Dendritic cell treated with granulocyte-macrophage colony-stimulating factor and Interleukin-4, amounts not matched to agents 40 ng/mL and 50 ng/mL, for 4 days (primary cell): ENCODE measurements around the gene CSNK1E.

Source experiments
- H3K27ac Mint-ChIP-seq: one replicate; pipeline ENCODE4 v1.8.0; 2022; ENCODE audit warnings: mild to moderate bottlenecking, mixed read lengths
- H3K27me3 Mint-ChIP-seq: one replicate; pipeline ENCODE4 v1.8.0; 2022; ENCODE audit warnings: mild to moderate bottlenecking, mixed read lengths
- H3K36me3 Mint-ChIP-seq: one replicate; pipeline ENCODE4 v1.8.0; 2022; ENCODE audit warnings: low read depth, mixed read lengths
- H3K4me1 Mint-ChIP-seq: one replicate; pipeline ENCODE4 v1.8.0; 2022; ENCODE audit warnings: low read depth, mixed read lengths
- H3K4me3 Mint-ChIP-seq: one replicate; pipeline ENCODE4 v1.8.0; 2022; ENCODE audit warnings: mild to moderate bottlenecking, moderate library complexity, mixed read lengths
- H3K9me3 Mint-ChIP-seq: one replicate; pipeline ENCODE4 v1.8.0; 2022; ENCODE audit warnings: mixed read lengths
- intact Hi-C: fragments of 100-400 bp; cut with micrococcal nuclease; formaldehyde crosslinking; loops from one replicate; pipeline ENCODE4 v1.15.0; 2022

Gene CSNK1E

GRCh38 chr22:38308791-38309498 lies 8.3 kb downstream of the CSNK1E start:
- Mint-ChIP-seq H3K9me3 (no peaks in the 10 kb centered on the region), H3K27ac (no peak overlapping the region), H3K36me3 (peaks cover 60% of the 10 kb centered on the region), H3K4me3 (peak overlapping the region; percentile 37), H3K27me3 (peaks cover 11% of the 10 kb centered on the region), H3K4me1 (peaks cover 78% of the 10 kb centered on the region)
- intact Hi-C loops: no loop called here

- peak overlapping the region; percentile 46 for H3K27ac Mint-ChIP-seq
- H3K4me1 Mint-ChIP-seq: peaks cover 53% of the 10 kb centered on the region
- H3K9me3 Mint-ChIP-seq: no peaks in the 10 kb centered on the region
- H3K4me3 Mint-ChIP-seq: peak overlapping the region; percentile 2
- peaks cover 5% of the 10 kb centered on the region for H3K27me3 Mint-ChIP-seq
- intact Hi-C loops: no loop called here
- H3K36me3 Mint-ChIP-seq: peaks cover 60% of the 10 kb centered on the region
Observed at GRCh38 chr22:38305471-38306448, 11.5 kb downstream of the CSNK1E start.

- H3K4me3 Mint-ChIP-seq: no peak overlapping the region
- intact Hi-C loops: loop anchor here (5.0 kb wide), 1 partner anchor 38 kb away; no protein-coding TSS in a partner anchor
- H3K36me3 Mint-ChIP-seq: peaks cover 69% of the 10 kb centered on the region
- peaks cover 4% of the 10 kb centered on the region for H3K27me3 Mint-ChIP-seq
- H3K9me3 Mint-ChIP-seq: no peaks in the 10 kb centered on the region
- H3K27ac Mint-ChIP-seq: no peak overlapping the region
- peaks cover 44% of the 10 kb centered on the region for H3K4me1 Mint-ChIP-seq
Observed at GRCh38 chr22:38304526-38304925, 12.7 kb downstream of the CSNK1E start.

- peaks cover 71% of the 10 kb centered on the region for H3K36me3 Mint-ChIP-seq
- no peak overlapping the region for H3K4me3 Mint-ChIP-seq
- H3K27me3 Mint-ChIP-seq: peaks cover 2% of the 10 kb centered on the region
- intact Hi-C loops: loop anchor here (5.0 kb wide), 1 partner anchor 38 kb away; no protein-coding TSS in a partner anchor
- peaks cover 44% of the 10 kb centered on the region for H3K4me1 Mint-ChIP-seq
- no peaks in the 10 kb centered on the region for H3K9me3 Mint-ChIP-seq
- no peak overlapping the region for H3K27ac Mint-ChIP-seq
Observed at GRCh38 chr22:38303974-38304373, 13.3 kb downstream of the CSNK1E start.

- Mint-ChIP-seq H3K4me1 (peaks cover 34% of the 10 kb centered on the region), H3K9me3 (no peaks in the 10 kb centered on the region), H3K36me3 (peaks cover 71% of the 10 kb centered on the region), H3K27ac (no peak overlapping the region), H3K27me3 (peaks cover 2% of the 10 kb centered on the region), H3K4me3 (no peak overlapping the region)
- intact Hi-C loops: loop anchor here (5.0 kb wide), 1 partner anchor 39 kb away; no protein-coding TSS in a partner anchor
Observed at GRCh38 chr22:38302906-38303305, 14.3 kb downstream of the CSNK1E start.

- Mint-ChIP-seq H3K27ac (peak overlapping the region; percentile 7), H3K4me3 (no peak overlapping the region), H3K4me1 (peaks cover 21% of the 10 kb centered on the region), H3K36me3 (peaks cover 87% of the 10 kb centered on the region), H3K27me3 (peaks cover 2% of the 10 kb centered on the region), H3K9me3 (no peaks in the 10 kb centered on the region)
- intact Hi-C loops: loop anchor here (5.0 kb wide), 1 partner anchor 41 kb away; no protein-coding TSS in a partner anchor
Observed at GRCh38 chr22:38300946-38301345, 16.3 kb downstream of the CSNK1E start.

GRCh38 chr22:38300197-38300945 lies 16.9 kb downstream of the CSNK1E start:
- H3K4me3 Mint-ChIP-seq: no peak overlapping the region
- peaks cover 93% of the 10 kb centered on the region for H3K36me3 Mint-ChIP-seq
- no peaks in the 10 kb centered on the region for H3K9me3 Mint-ChIP-seq
- H3K27ac Mint-ChIP-seq: peak overlapping the region; percentile 7
- intact Hi-C loops: loop anchor here (5.0 kb wide), 1 partner anchor 42 kb away; no protein-coding TSS in a partner anchor
- H3K4me1 Mint-ChIP-seq: peaks cover 16% of the 10 kb centered on the region
- H3K27me3 Mint-ChIP-seq: peaks cover 2% of the 10 kb centered on the region

- H3K9me3 Mint-ChIP-seq: no peaks in the 10 kb centered on the region
- intact Hi-C loops: loop anchor here (5.0 kb wide), 1 partner anchor 43 kb away; no protein-coding TSS in a partner anchor
- peaks cover 99% of the 10 kb centered on the region for H3K36me3 Mint-ChIP-seq
- H3K27me3 Mint-ChIP-seq: peaks cover 4% of the 10 kb centered on the region
- H3K27ac Mint-ChIP-seq: no peak overlapping the region
- H3K4me3 Mint-ChIP-seq: no peak overlapping the region
- peaks cover 12% of the 10 kb centered on the region for H3K4me1 Mint-ChIP-seq
Observed at GRCh38 chr22:38299770-38300102, 17.5 kb downstream of the CSNK1E start.

- Mint-ChIP-seq H3K27ac (no peak overlapping the region), H3K4me1 (no peaks in the 10 kb centered on the region), H3K9me3 (no peaks in the 10 kb centered on the region), H3K36me3 (peaks cover 100% of the 10 kb centered on the region), H3K4me3 (no peak overlapping the region), H3K27me3 (peaks cover 2% of the 10 kb centered on the region)
- intact Hi-C loops: no loop called here
Observed at GRCh38 chr22:38298312-38299005, 18.8 kb downstream of the CSNK1E start.

- no peak overlapping the region for H3K27ac Mint-ChIP-seq
- H3K9me3 Mint-ChIP-seq: no peaks in the 10 kb centered on the region
- no peak overlapping the region for H3K4me3 Mint-ChIP-seq
- H3K4me1 Mint-ChIP-seq: no peaks in the 10 kb centered on the region
- H3K27me3 Mint-ChIP-seq: peaks cover 2% of the 10 kb centered on the region
- intact Hi-C loops: no loop called here
- peaks cover 100% of the 10 kb centered on the region for H3K36me3 Mint-ChIP-seq
Observed at GRCh38 chr22:38296372-38296771, 20.9 kb downstream of the CSNK1E start.

- Mint-ChIP-seq H3K27me3 (peaks cover 2% of the 10 kb centered on the region), H3K9me3 (no peaks in the 10 kb centered on the region), H3K27ac (no peak overlapping the region), H3K36me3 (peaks cover 100% of the 10 kb centered on the region), H3K4me3 (no peak overlapping the region), H3K4me1 (no peaks in the 10 kb centered on the region)
- intact Hi-C loops: no loop called here
Observed at GRCh38 chr22:38295863-38296262, 21.4 kb downstream of the CSNK1E start.

- no peaks in the 10 kb centered on the region for H3K9me3 Mint-ChIP-seq
- intact Hi-C loops: no loop called here
- peaks cover 2% of the 10 kb centered on the region for H3K27me3 Mint-ChIP-seq
- peaks cover 97% of the 10 kb centered on the region for H3K36me3 Mint-ChIP-seq
- no peaks in the 10 kb centered on the region for H3K4me1 Mint-ChIP-seq
- H3K27ac Mint-ChIP-seq: no peak overlapping the region
- no peak overlapping the region for H3K4me3 Mint-ChIP-seq
Observed at GRCh38 chr22:38295339-38295738, 21.9 kb downstream of the CSNK1E start.

GRCh38 chr22:38294193-38294592 lies 23.0 kb downstream of the CSNK1E start:
- Mint-ChIP-seq H3K36me3 (peaks cover 92% of the 10 kb centered on the region), H3K27ac (no peak overlapping the region), H3K27me3 (peaks cover 2% of the 10 kb centered on the region), H3K4me1 (peaks cover 6% of the 10 kb centered on the region), H3K9me3 (no peaks in the 10 kb centered on the region), H3K4me3 (no peak overlapping the region)
- intact Hi-C loops: no loop called here
